ENCODE results near the gene ZNF598. TPM values are rescaled to one million over a fixed set of nuclear protein-coding genes. Genes with fewer than 3 reads are reported as not detected.

The ZNF598 gene
- total and polyA plus RNA-seq, 2 of the 13 experiments (the other 11 are each of a cell fraction or from before 2014, with no cell fraction given), result 13.5 to 14.2 TPM

- TF ChIP-seq HMGXB3 (CRISPR knock-in tag; IDR thresholded peaks at IDR 0.05; ENCODE audit: borderline replicate concordance) (peak; percentile 100), ZBTB42 (CRISPR knock-in tag; IDR thresholded peaks at IDR 0.05) (peak; percentile 57; the same call in 1 of the 2 replicates), U2AF1 (optimal IDR thresholded peaks at IDR 0.05; ENCODE audit: low read depth, low read length) (no peak), HNF4A (CRISPR knock-in tag; IDR thresholded peaks at IDR 0.05) (0 out of 2 replicates have a peak, but pooled peaks have one; percentile 6), MBD4 (IDR thresholded peaks at IDR 0.05; ENCODE audit: borderline replicate concordance, low read length) (no peak), HES4 (CRISPR knock-in tag; IDR thresholded peaks at IDR 0.05; ENCODE audit: borderline replicate concordance) (peak; percentile 81; the same call in 1 of the 2 replicates), EP300 (IDR thresholded peaks at IDR 0.05; ENCODE audit: low read depth in 2 of 2, low read length in 2 of 2) (peak in 1 of 2 experiments; percentile 26; a peak in 1 of 4 replicates), EP300 (CRISPR knock-in tag; IDR thresholded peaks at IDR 0.05; ENCODE audit: borderline replicate concordance) (no peak; the same call in 1 of the 2 replicates), UBTF (CRISPR knock-in tag; IDR thresholded peaks at IDR 0.05) (peak; percentile 74), TAF1 (CRISPR knock-in tag; IDR thresholded peaks at IDR 0.05) (peak; percentile 97), POLR2G (IDR thresholded peaks at IDR 0.05; ENCODE audit: low read depth, low read length) (peak; percentile 100), POLR2A (IDR thresholded peaks at IDR 0.05; ENCODE audit: insufficient read depth in 1 of 2, low read depth in 2 of 2, low read length in 2 of 2) (peak; percentile 100), ZNF574 (CRISPR knock-in tag; IDR thresholded peaks at IDR 0.05) (peak; percentile 85), TAF15 (IDR thresholded peaks at IDR 0.05; ENCODE audit: low read depth, low read length, poor library complexity, severe bottlenecking) (peak; percentile 80), NKX3-1 (CRISPR knock-in tag; IDR thresholded peaks at IDR 0.05) (peak; percentile 93), ZNF564 (CRISPR knock-in tag; IDR thresholded peaks at IDR 0.05) (peak; percentile 79; the same call in 1 of the 2 replicates), ZNF703 (CRISPR knock-in tag; IDR thresholded peaks at IDR 0.05; ENCODE audit: borderline replicate concordance) (0 out of 2 replicates have a peak, but pooled peaks have one; percentile 68), NONO (IDR thresholded peaks at IDR 0.05) (no peak), NONO (CRISPR knock-in tag; conservative IDR thresholded peaks at IDR 0.05) (peak; percentile 58), ZC3H13 (CRISPR knock-in tag; IDR thresholded peaks at IDR 0.05) (peak; percentile 74)
Measured at GRCh38 chr16:1964506-1965395, 44.9 kb downstream of the ZNF598 start, which contains the start of gene RPS2 (continued).

All from HepG2 (cell line).